GM18505 (cell line): ENCODE data around the gene ATAD3A.
"Not testable (repeated sequence)": the region's sequence is repeated elsewhere in the genome, so short reads cannot be mapped to it uniquely, and the experiment has no call there.

Source experiments
- ATAC-seq: cut with Tn5 transposase; IDR thresholded peaks from one replicate; pipeline ENCODE4 v1.9.1; 2021; ENCODE audit not compliant: unreplicated experiment
- POLR2A ChIP-seq: IDR thresholded peaks from 4 replicates; pipeline ENCODE4 v1.6.1; 2011; ENCODE audit warnings: borderline replicate concordance; ENCODE audit not compliant: insufficient read depth, insufficient read length; ENCODE audit errors: extremely low read depth

Gene ATAD3A

DNA sequence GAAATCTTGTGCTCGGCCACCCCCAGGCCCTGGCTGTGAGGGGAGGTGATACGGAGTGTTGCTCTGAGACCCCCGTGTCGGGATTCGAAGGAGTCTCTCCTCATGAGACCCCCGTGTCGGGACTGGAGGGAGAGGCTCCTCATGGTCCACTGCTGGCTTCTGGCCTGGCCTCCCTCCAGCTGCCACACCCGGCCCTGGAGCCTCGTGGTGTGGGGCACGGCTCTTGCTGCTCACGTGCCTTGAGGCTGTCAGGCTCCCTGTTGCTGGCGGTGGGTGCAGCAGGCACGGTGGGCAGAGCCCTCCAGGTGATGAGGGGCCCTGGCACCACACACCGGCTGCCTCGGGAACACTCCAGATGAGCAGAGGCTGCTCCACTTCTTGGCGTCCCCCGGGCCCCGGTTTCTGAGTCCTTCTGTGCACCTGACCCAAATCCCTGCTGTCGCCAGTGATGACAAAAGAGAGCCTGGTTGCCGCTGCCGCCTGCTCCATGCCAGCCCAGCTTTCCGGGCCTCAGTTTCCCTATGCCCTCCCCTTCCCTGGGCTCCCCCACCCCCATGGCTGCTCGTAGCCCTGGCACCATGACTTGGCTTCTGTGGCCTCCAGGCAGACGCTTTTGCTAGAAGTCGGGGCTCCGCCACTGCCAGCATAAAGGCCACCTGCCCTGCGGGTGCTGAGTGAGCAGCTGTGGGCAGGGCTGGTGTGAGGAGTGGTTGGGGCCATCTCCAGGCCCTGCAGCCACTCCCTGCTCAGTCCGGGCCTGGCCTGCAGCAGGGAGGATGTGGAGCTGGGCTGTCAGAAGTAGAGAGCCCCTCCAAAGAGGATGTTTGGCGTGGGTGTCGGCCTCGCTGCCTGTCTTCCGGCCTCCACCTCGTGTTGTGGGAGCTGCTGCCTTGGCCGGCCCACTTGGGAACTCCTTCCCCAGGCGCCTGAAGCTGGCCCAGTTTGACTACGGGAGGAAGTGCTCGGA, 16.6 kb downstream of the ATAD3A start:
- no peak for TF ChIP-seq POLR2A

DNA sequence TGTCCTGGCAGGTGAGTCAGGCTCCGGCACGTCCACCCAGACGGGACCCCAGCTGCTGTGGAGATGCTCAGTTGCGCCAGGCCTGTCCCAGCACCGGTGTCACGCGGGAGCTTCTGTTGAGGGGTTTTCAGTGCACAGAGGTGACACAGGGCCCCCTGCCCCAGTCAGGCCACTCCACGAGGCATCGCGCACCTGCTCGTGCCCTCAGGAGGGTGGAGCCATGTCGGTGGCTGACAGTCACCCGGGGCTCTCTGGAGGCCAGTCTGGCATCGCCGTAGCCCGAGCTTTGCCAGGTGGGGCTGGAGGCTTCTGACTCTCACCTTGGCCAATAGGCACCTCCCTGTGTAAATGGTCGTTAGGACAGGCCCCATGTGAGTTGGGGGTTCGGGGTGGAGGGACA, 17.4 kb downstream of the ATAD3A start:
- no peak for ATAC-seq
- no peak for TF ChIP-seq POLR2A

More for the DNA sequence above, 16.6 kb downstream of the ATAD3A start:
- no peak for ATAC-seq

DNA sequence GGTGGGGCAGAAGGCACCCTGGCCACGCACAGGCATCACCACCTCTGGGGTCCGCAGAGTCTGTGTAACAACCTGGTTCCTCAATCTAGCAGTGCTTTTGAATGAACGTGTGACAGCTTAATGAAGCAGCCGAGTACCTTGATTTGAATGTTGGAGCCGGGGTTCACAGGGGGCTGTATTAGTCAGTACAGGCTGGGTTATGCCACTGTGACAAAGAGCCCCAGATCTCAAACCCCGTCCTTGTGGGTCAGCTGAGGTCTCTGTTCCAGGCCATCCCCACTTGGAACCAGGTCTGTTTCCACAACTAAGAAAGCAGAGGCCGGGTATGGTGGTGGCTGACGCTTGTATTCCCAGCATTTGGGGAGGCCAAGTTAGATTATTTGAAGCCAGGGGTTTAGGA, 18.0 kb downstream of the ATAD3A start:
- ATAC-seq: no peak
- no peak for TF ChIP-seq POLR2A

DNA sequence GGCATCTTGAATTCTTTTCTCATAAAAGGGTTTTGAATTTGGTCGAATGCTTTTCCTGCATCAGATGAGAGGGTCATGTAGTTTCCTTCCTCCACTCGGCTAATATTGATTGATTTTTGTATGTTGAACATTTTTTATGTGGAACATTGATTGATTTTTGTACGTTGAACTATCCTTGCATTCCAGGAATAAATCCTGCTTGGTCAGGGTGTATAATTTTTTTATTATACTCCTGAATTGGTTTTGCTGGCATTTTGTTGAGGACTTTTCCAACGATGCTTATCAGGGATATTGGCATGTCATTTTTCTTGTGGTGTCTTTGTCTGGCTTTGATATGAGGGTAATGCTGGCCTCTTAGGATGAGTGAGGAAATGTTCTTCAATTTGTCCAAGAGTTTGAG, 20.0 kb downstream of the ATAD3A start:
- no peak for ATAC-seq
- no peak for TF ChIP-seq POLR2A

DNA sequence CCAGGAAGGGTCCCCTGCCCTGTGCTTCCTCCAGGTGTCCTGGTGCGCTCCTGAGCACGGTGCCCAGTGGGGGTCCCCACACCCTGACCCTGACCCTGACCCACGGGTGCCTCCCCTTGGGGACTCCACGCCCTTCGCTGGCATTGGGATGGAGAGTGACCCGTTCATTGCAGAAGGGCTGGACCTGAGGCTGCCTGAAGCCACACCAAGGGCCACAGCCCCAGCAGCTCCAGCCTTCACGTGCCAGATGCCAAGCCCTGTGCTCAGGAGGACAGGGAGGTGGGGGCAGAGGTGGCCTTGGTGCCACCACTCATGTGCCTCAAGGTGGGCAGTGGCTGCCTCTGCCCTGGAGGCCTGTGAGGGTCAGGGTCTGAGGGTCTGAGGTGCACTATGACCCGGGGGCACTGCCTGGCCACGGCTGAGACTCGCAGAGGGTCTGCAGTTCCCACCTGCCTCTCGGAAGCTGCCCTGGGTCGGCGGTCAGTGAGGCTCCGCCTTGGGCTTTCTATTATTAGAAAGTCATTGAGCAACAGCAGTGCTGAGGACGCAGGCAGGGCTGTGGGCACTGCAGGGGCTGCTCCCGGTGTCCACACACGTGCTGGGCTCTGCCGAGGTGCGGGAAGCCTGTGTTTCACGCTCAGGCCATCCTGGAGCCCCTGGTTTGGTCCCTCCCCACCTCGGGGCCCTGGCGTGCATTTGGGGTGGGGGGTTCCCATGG, 21.4 kb downstream of the ATAD3A start:
- ATAC-seq: not testable (repeated sequence)

DNA sequence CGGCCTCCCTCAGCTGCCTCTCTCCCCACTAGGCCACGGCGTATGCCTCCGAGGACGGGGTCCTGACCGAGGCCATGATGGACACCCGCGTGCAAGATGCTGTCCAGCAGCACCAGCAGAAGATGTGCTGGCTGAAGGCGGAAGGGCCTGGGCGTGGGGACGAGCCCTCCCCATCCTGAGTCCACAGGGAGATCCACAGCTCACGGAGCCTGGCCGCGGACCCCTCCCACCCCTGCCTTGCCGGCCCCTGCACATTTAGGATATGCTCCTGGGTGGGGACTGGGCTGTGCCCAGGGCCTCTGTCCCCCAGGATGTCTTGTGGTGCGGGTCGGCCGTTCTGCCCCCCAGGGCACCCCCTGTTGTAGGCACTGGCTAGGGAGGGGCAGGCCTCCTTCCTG, 21.9 kb downstream of the ATAD3A start:
- ATAC-seq: not testable (repeated sequence)

DNA sequence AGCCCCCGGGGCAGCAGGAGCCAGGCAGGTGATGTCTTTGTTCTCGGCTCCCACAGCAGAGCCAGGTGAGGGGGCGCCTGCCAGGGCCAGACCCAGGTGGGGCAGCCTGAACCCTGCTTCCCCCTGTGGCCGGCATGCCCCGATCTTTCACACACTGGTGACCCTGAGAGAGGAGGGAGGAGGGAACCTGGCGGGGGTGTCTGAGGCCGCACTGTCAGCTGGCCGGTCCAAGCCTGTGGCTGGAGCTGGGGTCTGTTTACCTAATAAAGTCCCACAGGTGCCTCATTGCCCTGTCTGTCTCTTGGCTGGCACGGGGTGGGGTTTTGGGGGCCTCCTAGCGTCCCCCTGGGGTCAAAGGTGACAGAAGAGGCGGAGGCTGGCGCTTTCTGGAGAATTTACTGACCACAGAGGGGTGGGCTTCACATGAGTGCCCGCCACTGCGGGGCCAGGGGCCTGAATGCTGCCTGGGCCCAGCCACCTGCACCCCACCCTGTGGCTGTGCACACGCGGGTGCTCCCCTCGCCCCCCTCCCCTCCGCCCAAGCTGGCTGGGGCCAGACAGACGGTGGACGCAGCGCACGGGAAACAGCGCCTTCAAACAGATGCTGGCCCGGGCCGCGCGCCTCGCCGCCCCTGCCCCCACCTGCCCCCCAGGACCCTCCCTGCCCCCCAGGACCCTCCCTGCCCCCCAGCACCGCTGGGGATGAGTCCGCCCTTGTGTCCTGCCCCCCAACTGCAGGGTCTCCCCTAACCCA, 22.6 kb downstream of the ATAD3A start:
- ATAC-seq: no peak
- TF ChIP-seq POLR2A: no peak

DNA sequence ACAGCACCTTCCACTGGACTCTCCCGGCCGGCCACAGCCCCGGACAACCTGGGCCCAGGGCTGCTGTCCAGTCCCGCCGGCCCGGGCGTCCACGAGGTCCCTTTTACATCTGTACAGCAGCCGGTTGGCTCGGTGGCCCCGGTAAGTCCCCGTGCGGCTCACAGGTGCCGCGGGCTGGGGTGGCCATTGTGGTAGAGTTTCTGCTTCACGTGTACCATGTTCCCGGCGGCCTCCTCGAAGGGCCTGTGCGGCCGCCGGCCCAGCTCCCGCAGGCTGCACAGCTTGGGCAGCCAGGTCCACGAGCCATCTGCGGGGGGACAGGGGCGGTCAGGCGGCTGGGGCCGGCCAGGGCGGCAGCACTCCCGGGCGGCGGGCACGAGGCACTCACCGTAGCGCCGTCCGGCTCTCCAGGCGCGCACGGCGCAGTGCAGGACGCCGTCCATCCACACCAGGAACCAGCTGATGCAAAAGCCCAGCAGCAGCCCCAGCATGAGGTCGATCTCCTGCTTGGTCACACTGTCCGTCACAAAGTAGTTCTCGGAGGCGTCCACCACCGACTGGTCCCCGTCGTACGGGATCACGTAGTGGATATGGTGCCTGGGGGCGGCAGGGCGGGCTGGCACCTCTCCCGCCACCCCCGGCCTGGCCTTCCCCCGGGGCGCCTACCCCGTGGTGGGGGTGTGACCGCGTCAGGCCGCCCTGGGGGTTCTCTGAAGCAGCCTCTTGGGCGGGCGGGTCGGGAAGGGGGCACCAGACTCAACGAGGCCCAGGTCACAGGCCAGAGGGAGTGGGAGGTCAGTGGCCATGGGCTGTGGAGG, 23.4 kb downstream of the ATAD3A start:
- TF ChIP-seq POLR2A: no peak
- ATAC-seq: no peak

DNA sequence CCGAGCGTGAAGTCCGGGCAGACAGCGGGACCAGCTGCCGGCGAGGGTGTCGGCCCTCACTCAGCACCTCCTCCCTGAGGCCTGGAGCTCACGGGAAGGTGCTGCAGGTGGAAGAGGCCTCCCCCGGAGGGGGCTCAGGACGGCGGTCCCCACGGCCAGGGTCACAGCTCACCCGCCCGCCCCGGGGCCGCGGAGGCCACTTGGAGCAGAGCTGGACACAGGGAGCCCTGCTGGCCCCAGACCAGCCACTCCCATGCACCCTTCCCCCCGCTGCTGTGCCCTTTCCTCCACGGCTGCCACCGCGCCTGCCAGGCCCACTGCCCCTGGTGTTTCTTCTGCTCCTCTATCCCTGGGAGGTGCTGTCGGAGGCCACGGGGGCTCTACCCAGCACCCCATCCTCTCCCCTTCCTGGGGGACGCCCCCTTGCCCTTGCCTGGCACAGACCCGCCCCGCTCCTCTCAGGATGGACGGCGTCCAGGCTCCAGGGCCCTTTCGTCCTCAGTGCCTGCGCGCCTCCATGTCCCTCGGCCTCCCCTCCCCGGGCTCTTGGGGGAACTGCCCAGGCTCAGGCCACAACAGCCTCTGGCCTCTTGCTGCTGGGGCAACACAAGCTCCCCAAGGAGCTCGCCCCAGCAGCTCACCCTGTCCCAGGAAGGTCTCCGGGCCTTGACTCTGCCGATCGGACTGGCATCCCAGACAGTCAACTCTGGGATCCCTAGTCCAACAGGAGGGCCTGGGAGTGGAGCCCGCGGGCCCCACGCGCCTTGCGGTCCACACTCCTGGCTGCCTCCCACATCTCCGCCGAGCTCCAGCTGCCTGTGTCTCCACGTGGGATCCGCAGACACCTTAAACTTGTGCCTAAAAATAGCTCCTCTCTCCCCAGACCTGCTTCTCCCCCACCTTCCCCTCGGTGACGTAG, 24.3 kb downstream of the ATAD3A start:
- TF ChIP-seq POLR2A: no peak
- no peak for ATAC-seq

DNA sequence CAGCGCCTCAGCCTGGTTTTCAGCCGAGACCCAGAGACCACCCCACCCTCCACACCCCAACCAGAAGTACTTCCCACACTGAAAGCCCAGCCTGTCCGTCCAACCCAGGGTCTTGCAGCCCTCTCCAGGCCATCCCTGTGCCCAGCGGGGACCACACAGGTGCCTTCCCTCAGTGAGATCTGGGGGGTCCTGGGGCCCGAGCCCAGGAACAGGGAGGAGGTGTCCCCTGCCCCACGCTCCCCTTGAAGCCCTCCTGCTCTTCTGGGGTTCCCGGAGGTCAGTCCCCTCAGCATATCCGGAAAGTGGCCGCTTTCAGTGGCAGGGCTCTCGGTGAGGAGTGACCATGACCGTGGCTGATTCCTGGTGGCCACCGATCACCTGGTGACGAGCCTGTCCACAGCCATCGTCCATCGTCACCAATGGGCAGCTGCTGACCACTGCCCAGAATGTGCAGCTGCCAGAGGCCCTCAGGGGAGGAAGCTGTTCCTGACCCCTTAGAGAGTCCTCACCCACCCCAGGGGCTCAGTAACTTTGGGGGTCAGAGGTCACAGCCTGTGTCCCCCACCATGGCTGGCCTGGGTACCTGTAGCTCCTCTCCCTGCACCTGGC, 25.1 kb downstream of the ATAD3A start:
- no peak for TF ChIP-seq POLR2A
- no peak for ATAC-seq

DNA sequence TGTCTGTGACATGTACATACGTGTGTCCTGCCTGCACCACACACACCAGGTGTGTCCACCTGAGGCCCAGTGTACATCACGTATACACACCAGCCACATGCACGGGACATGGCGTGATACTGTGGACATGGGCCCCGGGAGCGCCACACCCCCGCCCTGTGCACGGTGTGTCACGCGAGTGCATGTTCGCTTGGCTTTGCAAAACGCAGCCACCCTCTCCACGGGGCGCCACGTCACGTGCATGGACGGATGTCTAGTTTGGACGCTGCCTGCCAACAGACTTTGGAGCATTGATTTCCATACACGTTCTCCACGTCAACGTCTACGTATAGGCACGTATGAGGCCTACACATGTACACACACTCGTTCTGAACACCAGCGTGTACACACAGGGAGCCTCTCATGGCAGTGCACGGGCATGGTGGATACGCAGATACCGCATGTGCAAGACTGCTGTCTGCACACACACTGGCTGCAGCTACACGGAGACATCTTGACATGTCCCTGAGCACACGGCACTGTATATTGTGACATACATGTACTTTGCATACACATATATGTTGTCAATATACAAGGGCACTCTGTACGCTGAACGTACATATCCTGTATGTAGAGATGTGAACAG, 25.8 kb downstream of the ATAD3A start:
- no peak for ATAC-seq
- no peak for TF ChIP-seq POLR2A
